H9 (cell line): ENCODE measurements around the gene PXN. TPM values are rescaled to one million over a fixed set of nuclear protein-coding genes. Genes with fewer than 3 reads are reported as not detected.

Experiments
- DNase-seq: peaks from one replicate; pipeline ENCODE4 v3.0.0-alpha.2; 2017
- H2AFZ ChIP-seq: one replicate; pipeline ENCODE4 v1.6.1; 2013; ENCODE audit warnings: mild to moderate bottlenecking, low read length, control low read depth, moderate library complexity
- H2AK5ac ChIP-seq: 2 replicates; pipeline ENCODE4 v1.6.1; 2013; ENCODE audit warnings: low read length, control low read depth, mixed read lengths; ENCODE audit not compliant: insufficient read length
- H2BK120ac ChIP-seq: one replicate; pipeline ENCODE4 v1.6.1; 2013; ENCODE audit warnings: low read depth, mild to moderate bottlenecking, low read length, control low read depth, inconsistent platforms; ENCODE audit not compliant: poor library complexity, severe bottlenecking
- H2BK12ac ChIP-seq: 2 replicates; pipeline ENCODE4 v1.6.1; 2013; ENCODE audit warnings: low read length, control low read depth, mixed read lengths, low read depth; ENCODE audit not compliant: insufficient read length
- H2BK15ac ChIP-seq: 2 replicates; pipeline ENCODE4 v1.6.1; 2013; ENCODE audit warnings: low read depth, low read length, control low read depth
- H2BK20ac ChIP-seq: one replicate; pipeline ENCODE4 v1.6.1; 2013; ENCODE audit warnings: low read depth, mild to moderate bottlenecking, low read length, control low read depth, inconsistent platforms; ENCODE audit not compliant: poor library complexity, severe bottlenecking
- H2BK5ac ChIP-seq: 2 replicates; pipeline ENCODE4 v1.6.1; 2013; ENCODE audit warnings: low read length, control low read depth, mixed read lengths; ENCODE audit not compliant: insufficient read length
- H3K14ac ChIP-seq: 2 replicates; pipeline ENCODE4 v1.6.1; 2013; ENCODE audit warnings: low read length, control low read depth; ENCODE audit not compliant: insufficient read depth
- H3K18ac ChIP-seq: 2 replicates; pipeline ENCODE4 v1.6.1; 2013; ENCODE audit warnings: low read depth, mild to moderate bottlenecking, mixed read lengths, low read length, control low read depth; ENCODE audit not compliant: insufficient read length
- H3K23ac ChIP-seq: 2 replicates; pipeline ENCODE4 v1.6.1; 2013; ENCODE audit warnings: low read length, control low read depth, mixed read lengths, low read depth; ENCODE audit not compliant: insufficient read length
- H3K23me2 ChIP-seq: 2 replicates; pipeline ENCODE4 v1.6.1; 2013; ENCODE audit warnings: low read depth, mild to moderate bottlenecking, mixed read lengths, low read length, control low read depth; ENCODE audit not compliant: insufficient read length, poor library complexity, severe bottlenecking
- H3K27ac ChIP-seq: 2 replicates; pipeline ENCODE4 v1.5.1; 2013; ENCODE audit warnings: low read length, control low read depth, mixed read lengths, low read depth; ENCODE audit not compliant: insufficient read length
- H3K27me3 ChIP-seq: 2 replicates; pipeline ENCODE4 v1.6.1; 2013; ENCODE audit warnings: low read length, control low read depth, inconsistent platforms; ENCODE audit not compliant: insufficient read depth
- H3K4ac ChIP-seq: 2 replicates; pipeline ENCODE4 v1.6.1; 2013; ENCODE audit warnings: low read depth, mild to moderate bottlenecking, control low read depth, inconsistent platforms, low read length, moderate library complexity
- H3K4me1 ChIP-seq: 2 replicates; pipeline ENCODE4 v1.6.1; 2013; ENCODE audit warnings: low read length, control low read depth, inconsistent platforms; ENCODE audit not compliant: insufficient read depth
- H3K4me2 ChIP-seq: 2 replicates; pipeline ENCODE4 v1.6.1; 2013; ENCODE audit warnings: low read length, control low read depth, mixed read lengths; ENCODE audit not compliant: insufficient read length, insufficient read depth
- H3K56ac ChIP-seq: 2 replicates; pipeline ENCODE4 v1.6.1; 2013; ENCODE audit warnings: low read depth, mild to moderate bottlenecking, mixed read lengths, low read length, control low read depth; ENCODE audit not compliant: insufficient read length
- H3K79me1 ChIP-seq: 2 replicates; pipeline ENCODE4 v1.6.1; 2013; ENCODE audit warnings: low read depth, mild to moderate bottlenecking, moderate library complexity, low read length, control low read depth, inconsistent platforms; ENCODE audit not compliant: insufficient read depth, poor library complexity, severe bottlenecking
- H3K79me2 ChIP-seq: 2 replicates; pipeline ENCODE4 v1.6.1; 2013; ENCODE audit warnings: low read length, control low read depth, inconsistent platforms; ENCODE audit not compliant: insufficient read depth
- H3K9ac ChIP-seq: 2 replicates; pipeline ENCODE4 v1.6.1; 2013; ENCODE audit warnings: low read length, control low read depth, mixed read lengths; ENCODE audit not compliant: insufficient read length; ENCODE audit errors: extremely low read depth
- H3K9me3 ChIP-seq: one replicate; pipeline ENCODE4 v1.6.1; 2013; ENCODE audit warnings: low read depth, low read length, inconsistent platforms; ENCODE audit not compliant: control insufficient read depth
- H3T11ph ChIP-seq: one replicate; pipeline ENCODE4 v1.6.1; 2013; ENCODE audit warnings: mild to moderate bottlenecking, low read length, control low read depth, inconsistent platforms
- H4K20me1 ChIP-seq: one replicate; pipeline ENCODE4 v1.6.1; 2013; ENCODE audit not compliant: control insufficient read depth, insufficient read length, insufficient read depth
- H4K5ac ChIP-seq: 2 replicates; pipeline ENCODE4 v1.6.1; 2013; ENCODE audit warnings: low read depth, mild to moderate bottlenecking, mixed read lengths, low read length, control low read depth; ENCODE audit not compliant: insufficient read length
- H4K8ac ChIP-seq: replicated peaks from 2 replicates; pipeline ENCODE4 v1.6.1; 2013; ENCODE audit warnings: low read length, control low read depth, mixed read lengths, low read depth; ENCODE audit not compliant: insufficient read length
- H4K91ac ChIP-seq: 2 replicates; pipeline ENCODE4 v1.6.1; 2013; ENCODE audit warnings: low read depth, mild to moderate bottlenecking, moderate library complexity, mixed read lengths, low read length, control low read depth; ENCODE audit not compliant: insufficient read length
- H3K27ac Mint-ChIP-seq, 3 experiments: 2 replicates in 2 of 3; 3 replicates in 1 of 3; pipeline ENCODE4 v1.8.0; 2020 to 2021; ENCODE audit warnings: mixed read lengths in 3 of 3, mild to moderate bottlenecking in 1 of 3, moderate library complexity in 1 of 3
- H3K27me3 Mint-ChIP-seq: 2 replicates; pipeline ENCODE4 v1.8.0; 2021; ENCODE audit warnings: low read depth, mild to moderate bottlenecking, moderate library complexity, mixed read lengths
- H3K36me3 Mint-ChIP-seq, 3 experiments: 2 replicates in 2 of 3; 3 replicates in 1 of 3; pipeline ENCODE4 v1.8.0; 2020 to 2021; ENCODE audit warnings: low read depth in 3 of 3, mixed read lengths in 3 of 3; ENCODE audit not compliant: insufficient read depth in 1 of 3
- H3K4me1 Mint-ChIP-seq, 2 experiments: 2 replicates each; pipeline ENCODE4 v1.8.0; 2020; ENCODE audit warnings: mixed read lengths in 2 of 2
- H3K4me3 Mint-ChIP-seq, 2 experiments: 2 replicates in 1 of 2; 3 replicates in 1 of 2; pipeline ENCODE4 v1.8.0; 2020 to 2021; ENCODE audit warnings: mild to moderate bottlenecking in 2 of 2, mixed read lengths in 2 of 2, moderate library complexity in 1 of 2
- H3K9me3 Mint-ChIP-seq, 2 experiments: 2 replicates in 1 of 2; 3 replicates in 1 of 2; pipeline ENCODE4 v1.8.0; 2020; ENCODE audit warnings: mild to moderate bottlenecking in 2 of 2, mixed read lengths in 2 of 2, moderate library complexity in 1 of 2
- CTCF ChIP-seq: fragments of 200-600 bp; sonication (generic); conservative IDR thresholded peaks from 3 replicates; pipeline ENCODE4 v1.8.0; 2021; ENCODE audit warnings: antibody characterized with exemption, mild to moderate bottlenecking
- WGBS: extraction: QIAGEN DNeasy Blood & Tissue Kit; methylation state at CpG from one replicate; pipeline ENCODE4 v1.1.7; 2013; ENCODE audit warnings: missing lambda C conversion rate, low lambda C conversion rate, mixed read lengths; ENCODE audit not compliant: insufficient read length; ENCODE audit errors: extremely low coverage; 5-methylcytosine and 5-hydroxymethylcytosine counted together
- total RNA-seq: library from RNA; stranded (reverse); gene quantifications from 2 replicates; pipeline ENCODE4 v1.2.1, GENCODE V29; 2021

PXN gene
- total RNA-seq, 1 experiment from 2014 or later = 92.8 TPM

- Histone ChIP-seq H3K4me2 (peak overlapping the region; percentile 35), H2AK5ac (no peak overlapping the region), H4K5ac (no peak overlapping the region), H2BK120ac (peak overlapping the region; percentile 29), H3K79me2 (no peaks in the 10 kb centered on the region), H3K4me1 (no peaks in the 10 kb centered on the region), H4K20me1 (no peaks in the 10 kb centered on the region), H2BK15ac (no peak overlapping the region), H3K23me2 (peaks cover 8% of the 10 kb centered on the region), H3K4ac (no peak overlapping the region), H2BK5ac (no peak overlapping the region), H3K56ac (no peak overlapping the region), H4K8ac (no peak overlapping the region), H3K14ac (peak overlapping the region; percentile 6; the same call in 1 of the 2 replicates), H3K9ac (no peak overlapping the region), H3T11ph (no peak overlapping the region), H3K23ac (no peak overlapping the region), H4K91ac (no peak overlapping the region), H3K27ac (peak overlapping the region; percentile 42), H3K79me1 (no peaks in the 10 kb centered on the region), H3K27me3 (no peaks in the 10 kb centered on the region), H3K9me3 (no peaks in the 10 kb centered on the region), H2BK12ac (no peak overlapping the region), H3K18ac (peak overlapping the region; percentile 35), H2BK20ac (no peak overlapping the region), H2AFZ (no peak overlapping the region)
- Mint-ChIP-seq H3K4me1 (peaks cover 14 to 16% of the 10 kb centered on the region in 2 experiments), H3K27ac (no peak overlapping the region; a peak in 3 of 7 replicates), H3K27me3 (no peaks in the 10 kb centered on the region), H3K9me3 (no peaks in the 10 kb centered on the region), H3K36me3 (no peaks in the 10 kb centered on the region), H3K4me3 (no peak overlapping the region; a peak in 2 of 5 replicates)
- DNase-seq = peak; percentile 71
- no CpG with 5 or more reads among the region's 22 CpGs for WGBS
- TF ChIP-seq CTCF = no peak
These were observed 25.2 kb upstream of the PXN start for GRCh38 chr12:120290609-120291305.
